ENCODE results near the gene DENND6A. TPM values are rescaled to one million over a fixed set of nuclear protein-coding genes. Genes with fewer than 3 reads are reported as not detected.
A peak's percentile ranks its signal among the peaks of the same experiment; 100 is the strongest.

The DENND6A gene
- total and polyA plus RNA-seq, 5 experiments from 2014 or later = 24.2 to 51.0 (median 37.0) TPM

GRCh38 chr3:57688291-57688690, 4.6 kb downstream of the DENND6A start:
- no peak for DNase-seq
- H3K4me3 Mint-ChIP-seq = peak overlapping the region in 9 of 10 donors; percentile 33 to 87 (median 60)
- no peak for ATAC-seq
- H3K36me3 Mint-ChIP-seq = peaks cover 0 to 36% (median 0%) of the 10 kb centered on the region in 3 donors
- POLR2A ChIA-PET = interaction anchor here (1.4 to 1.6 kb wide), 2 partner anchors 17 to 91 kb away, joined by 4 read pairs; partner anchors contain the start of gene ARF4
- no peaks in the 10 kb centered on the region for H3K9me3 Mint-ChIP-seq
- peaks cover 29 to 81% (median 59%) of the 10 kb centered on the region in 4 donors for H3K4me1 Mint-ChIP-seq
- peak overlapping the region in 9 of 10 donors; percentile 25 to 85 (median 61) for H3K27ac Mint-ChIP-seq
- H3K27me3 Mint-ChIP-seq = no peaks in the 10 kb centered on the region

GRCh38 chr3:57683286-57683685, 9.6 kb downstream of the DENND6A start:
- POLR2A ChIA-PET = no interaction called here
- no peak for ATAC-seq
- DNase-seq = no peak
- Mint-ChIP-seq H3K27me3 (no peaks in the 10 kb centered on the region), H3K9me3 (no peaks in the 10 kb centered on the region), H3K27ac (no peak overlapping the region), H3K4me1 (peaks cover 37 to 88% (median 78%) of the 10 kb centered on the region in 4 donors), H3K4me3 (peak overlapping the region in 2 of 10 donors; percentile 38 to 42), H3K36me3 (peaks cover 8 to 52% (median 19%) of the 10 kb centered on the region in 3 donors)

- peaks cover 35 to 85% (median 80%) of the 10 kb centered on the region in 4 donors for H3K4me1 Mint-ChIP-seq
- POLR2A ChIA-PET = interaction anchor here (0.6 to 1.6 kb wide), 5 partner anchors 10 to 400 kb away, joined by 3 to 9 read pairs (median 4); partner anchors contain the start of genes DENND6A and SLMAP
- ATAC-seq (no peak), DNase-seq (no peak)
- peak overlapping the region in 1 of 10 donors; percentile 20 for H3K27ac Mint-ChIP-seq
- H3K36me3 Mint-ChIP-seq = peaks cover 8 to 54% (median 21%) of the 10 kb centered on the region in 3 donors
- H3K27me3 Mint-ChIP-seq = no peaks in the 10 kb centered on the region
- H3K9me3 Mint-ChIP-seq = no peaks in the 10 kb centered on the region
- peak overlapping the region in 8 of 10 donors; percentile 21 to 57 (median 39) for H3K4me3 Mint-ChIP-seq
These were observed 10.6 kb downstream of the DENND6A start for GRCh38 chr3:57682284-57682683.

- Mint-ChIP-seq H3K9me3 (no peaks in the 10 kb centered on the region), H3K27me3 (no peaks in the 10 kb centered on the region), H3K4me1 (peaks cover 32 to 82% (median 79%) of the 10 kb centered on the region in 4 donors), H3K27ac (peak overlapping the region in 1 of 10 donors; percentile 8), H3K4me3 (peak overlapping the region in 6 of 10 donors; percentile 19 to 48 (median 39)), H3K36me3 (peaks cover 8 to 52% (median 23%) of the 10 kb centered on the region in 3 donors)
- POLR2A ChIA-PET = interaction anchor here (0.7 to 1.6 kb wide), 4 partner anchors 9 to 74 kb away, joined by 3 to 9 read pairs (median 4); partner anchors contain the start of genes DENND6A and SLMAP
- ATAC-seq (no peak), DNase-seq (peak in 1 of 10 donors; percentile 20)
These were observed 11.2 kb downstream of the DENND6A start for GRCh38 chr3:57681691-57682090.

- no peak for ATAC-seq
- no peak for DNase-seq
- POLR2A ChIA-PET = no interaction called here
- Mint-ChIP-seq H3K27me3 (no peaks in the 10 kb centered on the region), H3K36me3 (peaks cover 8 to 53% (median 23%) of the 10 kb centered on the region in 3 donors), H3K4me3 (peak overlapping the region in 3 of 10 donors; percentile 24 to 65 (median 24)), H3K4me1 (peaks cover 27 to 82% (median 77%) of the 10 kb centered on the region in 4 donors), H3K9me3 (no peaks in the 10 kb centered on the region), H3K27ac (peak overlapping the region in 6 of 10 donors; percentile 4 to 74 (median 44))
These were observed 12.8 kb downstream of the DENND6A start for GRCh38 chr3:57680046-57680445.

- H3K9me3 Mint-ChIP-seq = no peaks in the 10 kb centered on the region
- POLR2A ChIA-PET = no interaction called here
- DNase-seq (no peak), ATAC-seq (no peak)
- peaks cover 8 to 54% (median 28%) of the 10 kb centered on the region in 3 donors for H3K36me3 Mint-ChIP-seq
- H3K27ac Mint-ChIP-seq = peak overlapping the region in 4 of 10 donors; percentile 13 to 75 (median 70)
- H3K4me3 Mint-ChIP-seq = peak overlapping the region in 1 of 10 donors; percentile 4
- peaks cover 26 to 78% (median 73%) of the 10 kb centered on the region in 4 donors for H3K4me1 Mint-ChIP-seq
- H3K27me3 Mint-ChIP-seq = no peaks in the 10 kb centered on the region
These were observed 17.3 kb downstream of the DENND6A start for GRCh38 chr3:57675530-57675929.

GRCh38 chr3:57673156-57673555, 19.7 kb downstream of the DENND6A start:
- H3K4me3 Mint-ChIP-seq = peak overlapping the region in 1 of 10 donors; percentile 33

GRCh38 chr3:57670543-57670942, 22.3 kb downstream of the DENND6A start:
- POLR2A ChIA-PET = interaction anchor here (0.6 to 2.2 kb wide), 2 partner anchors 16 to 22 kb away, joined by 3 to 10 read pairs; partner anchors contain the start of gene DENND6A

More at GRCh38 chr3:57673156-57673555, 19.7 kb downstream of the DENND6A start:
- peaks cover 0 to 56% (median 15%) of the 10 kb centered on the region in 3 donors for H3K36me3 Mint-ChIP-seq
- no peaks in the 10 kb centered on the region for H3K27me3 Mint-ChIP-seq
- DNase-seq = no peak
- H3K9me3 Mint-ChIP-seq = no peaks in the 10 kb centered on the region
- POLR2A ChIA-PET = no interaction called here
- peaks cover 16 to 62% (median 58%) of the 10 kb centered on the region in 4 donors for H3K4me1 Mint-ChIP-seq
- no peak for ATAC-seq
- H3K27ac Mint-ChIP-seq = peak overlapping the region in 5 of 10 donors; percentile 47 to 81 (median 73)

GRCh38 chr3:57661404-57661803, 31.5 kb downstream of the DENND6A start:
- Mint-ChIP-seq H3K27ac (no peak overlapping the region), H3K36me3 (peaks cover 2 to 83% (median 4%) of the 10 kb centered on the region in 3 donors), H3K9me3 (no peaks in the 10 kb centered on the region), H3K4me1 (peaks cover 0 to 8% (median 4%) of the 10 kb centered on the region in 4 donors), H3K27me3 (no peaks in the 10 kb centered on the region), H3K4me3 (no peak overlapping the region)
- DNase-seq (no peak), ATAC-seq (no peak)
- POLR2A ChIA-PET = no interaction called here

More at GRCh38 chr3:57670543-57670942, 22.3 kb downstream of the DENND6A start:
- Mint-ChIP-seq H3K27ac (peak overlapping the region in 6 of 10 donors; percentile 25 to 81 (median 64)), H3K9me3 (no peaks in the 10 kb centered on the region), H3K27me3 (no peaks in the 10 kb centered on the region), H3K36me3 (peaks cover 0 to 64% (median 12%) of the 10 kb centered on the region in 3 donors), H3K4me3 (no peak overlapping the region), H3K4me1 (peaks cover 12 to 46% (median 41%) of the 10 kb centered on the region in 4 donors)
- ATAC-seq (no peak), DNase-seq (no peak)

GRCh38 chr3:57659806-57660439, 33.0 kb downstream of the DENND6A start:
- POLR2A ChIA-PET = interaction anchor here (1.4 kb wide), 1 partner anchor 63 kb away, joined by 5 read pairs; the partner anchor contains the start of gene ARF4
- Mint-ChIP-seq H3K36me3 (peaks cover 0 to 82% (median 6%) of the 10 kb centered on the region in 3 donors), H3K9me3 (no peaks in the 10 kb centered on the region), H3K4me1 (peaks cover 0 to 6% (median 4%) of the 10 kb centered on the region in 4 donors), H3K27me3 (no peaks in the 10 kb centered on the region), H3K4me3 (no peak overlapping the region), H3K27ac (peak overlapping the region in 1 of 10 donors; percentile 40)
- ATAC-seq (no peak), DNase-seq (no peak)

- no peak for DNase-seq
- no peak for ATAC-seq
- Mint-ChIP-seq H3K27ac (peak overlapping the region in 5 of 10 donors; percentile 22 to 67 (median 40)), H3K4me1 (peaks cover 4 to 12% (median 9%) of the 10 kb centered on the region in 4 donors), H3K27me3 (no peaks in the 10 kb centered on the region), H3K36me3 (peaks cover 0 to 82% (median 4%) of the 10 kb centered on the region in 3 donors), H3K4me3 (no peak overlapping the region), H3K9me3 (no peaks in the 10 kb centered on the region)
- POLR2A ChIA-PET = interaction anchor here (1.4 kb wide), 1 partner anchor 62 kb away, joined by 5 read pairs; the partner anchor contains the start of gene ARF4
These were observed 33.7 kb downstream of the DENND6A start for GRCh38 chr3:57659004-57659673.

GRCh38 chr3:57658536-57658935, 34.3 kb downstream of the DENND6A start:
- Mint-ChIP-seq H3K36me3 (peaks cover 0 to 79% (median 4%) of the 10 kb centered on the region in 3 donors), H3K4me1 (peaks cover 5 to 12% (median 8%) of the 10 kb centered on the region in 4 donors), H3K27ac (peak overlapping the region in 1 of 10 donors; percentile 40), H3K27me3 (no peaks in the 10 kb centered on the region), H3K4me3 (no peak overlapping the region), H3K9me3 (no peaks in the 10 kb centered on the region)
- no peak for DNase-seq
- no peak for ATAC-seq
- POLR2A ChIA-PET = interaction anchor here (1.4 kb wide), 1 partner anchor 61 kb away, joined by 5 read pairs; the partner anchor contains the start of gene ARF4

Measured in naive thymus-derived CD8-positive, alpha-beta T cell (primary cell).